GM19240 (cell line): Measurements from ENCODE around the gene CLN3.
A peak's percentile ranks its signal among the peaks of the same experiment; 100 is the strongest.
"Not testable (repeated sequence)": the region's sequence is repeated elsewhere in the genome, so short reads cannot be mapped to it uniquely, and the experiment has no call there.

Source experiments
- DNase-seq: peaks from one replicate; pipeline ENCODE4 v3.0.0; 2011; ENCODE audit warnings: low spot score; ENCODE audit not compliant: insufficient read length

Gene CLN3

GRCh38 chr16:28494121-28494851, 2.4 kb upstream of the CLN3 start, which contains the start of gene APOBR:
TSS of gene APOBR (plus strand) at chr16:28494643. CDS start at chr16:28494682, 39 bp downstream.
- peak; percentile 87 for DNase-seq

- no peak for DNase-seq
Measured at GRCh38 chr16:28492511-28492910, 637 bp upstream of the CLN3 start.

- no peak for DNase-seq
Measured at GRCh38 chr16:28491230-28491969, 474 bp downstream of the CLN3 start.

- DNase-seq, result no peak
Measured at GRCh38 chr16:28486266-28486665, 5.6 kb downstream of the CLN3 start.

- DNase-seq, result not testable (repeated sequence)
Measured at GRCh38 chr16:28483361-28483760, 8.5 kb downstream of the CLN3 start.

- DNase-seq, result no peak
Measured at GRCh38 chr16:28482026-28482425, 9.8 kb downstream of the CLN3 start.

- no peak for DNase-seq
Measured at GRCh38 chr16:28478506-28479180, 13.2 kb downstream of the CLN3 start.

GRCh38 chr16:28477311-28477920, 14.5 kb downstream of the CLN3 start:
- DNase-seq, result no peak

GRCh38 chr16:28475221-28475620, 16.7 kb downstream of the CLN3 start:
- no peak for DNase-seq

GRCh38 chr16:28473714-28474265, 18.1 kb downstream of the CLN3 start:
- DNase-seq, result no peak

GRCh38 chr16:28447081-28447480, 44.8 kb downstream of the CLN3 start:
- DNase-seq, result not testable (repeated sequence)

- not testable (repeated sequence) for DNase-seq
Measured at GRCh38 chr16:28446388-28446787, 45.5 kb downstream of the CLN3 start.

GRCh38 chr16:28443943-28444342, 47.9 kb downstream of the CLN3 start:
- DNase-seq, result not testable (repeated sequence)

- not testable (repeated sequence) for DNase-seq
Measured at GRCh38 chr16:28438899-28439298, 53.0 kb downstream of the CLN3 start.

- not testable (repeated sequence) for DNase-seq
Measured at GRCh38 chr16:28435340-28435739, 56.5 kb downstream of the CLN3 start.
